Occipital lobe (tissue), 2 donors: ENCODE results near the gene USP21. TPM values are rescaled to one million over a fixed set of nuclear protein-coding genes. Genes with fewer than 3 reads are reported as not detected.
"Not testable (repeated sequence)": the region's sequence is repeated elsewhere in the genome, so short reads cannot be mapped to it uniquely, and the experiment has no call there.

Source experiments
- DNase-seq: peaks from one replicate; lab custom pipeline; 2025; lab: John Stamatoyannopoulos, UW
- total RNA-seq: library from RNA; depleted of rRNA; stranded (reverse); fragments of >200 nt; gene quantifications from one replicate; pipeline ENCODE4 v1.2.3, GENCODE V29; 2014

The USP21 gene
- 10.6 TPM for total RNA-seq

GRCh38 chr1:161159087-161159912 lies at the start of gene USP21:
TSS of gene USP21 (plus strand) at chr1:161159500. CDS start at chr1:161160641, 1,141 bp downstream.
- DNase-seq, result peak; percentile 83

GRCh38 chr1:161111117-161111516 lies 48.2 kb upstream of the USP21 start:
- no peak for DNase-seq

- no peak for DNase-seq
Measured at GRCh38 chr1:161111527-161111926, 47.8 kb upstream of the USP21 start.

- DNase-seq, result no peak
Measured at GRCh38 chr1:161113915-161114314, 45.4 kb upstream of the USP21 start.

- no peak for DNase-seq
Measured at GRCh38 chr1:161114556-161114955, 44.7 kb upstream of the USP21 start.

GRCh38 chr1:161115132-161115711 lies 44.1 kb upstream of the USP21 start:
- DNase-seq, result no peak

GRCh38 chr1:161115961-161116360 lies 43.3 kb upstream of the USP21 start:
- not testable (repeated sequence) for DNase-seq

GRCh38 chr1:161117759-161118581 lies 41.3 kb upstream of the USP21 start, which contains the start of the genes NIT1 and PFDN2:
TSS of gene NIT1 (plus strand) at chr1:161118105. CDS start at chr1:161118177, 72 bp downstream.
TSS of gene PFDN2 (minus strand) at chr1:161118037. CDS start at chr1:161118026, 11 bp downstream.
- DNase-seq, result peak; percentile 83

- DNase-seq, result no peak
Measured at GRCh38 chr1:161119092-161119903, 40.0 kb upstream of the USP21 start.

GRCh38 chr1:161121042-161121650 lies 38.2 kb upstream of the USP21 start:
- DNase-seq, result no peak

GRCh38 chr1:161121834-161122233 lies 37.5 kb upstream of the USP21 start:
- no peak for DNase-seq

- no peak for DNase-seq
Measured at GRCh38 chr1:161122967-161123366, 36.3 kb upstream of the USP21 start.

GRCh38 chr1:161127649-161128048 lies 31.7 kb upstream of the USP21 start:
- no peak for DNase-seq

GRCh38 chr1:161128591-161129420 lies 30.5 kb upstream of the USP21 start:
- DNase-seq, result no peak

GRCh38 chr1:161130266-161130665 lies 29.0 kb upstream of the USP21 start:
- DNase-seq, result no peak

- no peak for DNase-seq
Measured at GRCh38 chr1:161131523-161132409, 27.5 kb upstream of the USP21 start.

- DNase-seq, result peak; percentile 96
Measured at GRCh38 chr1:161132410-161133219, 26.7 kb upstream of the USP21 start, which contains the start of gene DEDD. TSS of gene DEDD (minus strand) at chr1:161132667. CDS start at chr1:161124462, 8,205 bp downstream.
